Measurements from ENCODE around the gene ANKEF1. TPM values are rescaled to one million over a fixed set of nuclear protein-coding genes. Genes with fewer than 3 reads are reported as not detected.

The ANKEF1 gene
- total RNA-seq, 1 donor from 2014 or later = 8.3 TPM

- Mint-ChIP-seq H3K4me1 (no peaks in the 10 kb centered on the region), H3K27me3 (ENCODE audit: insufficient read depth, low read depth) (peaks cover 2% of the 10 kb centered on the region), H3K9me3 (no peaks in the 10 kb centered on the region), H3K4me3 (no peak overlapping the region), H3K36me3 (no peaks in the 10 kb centered on the region), H3K27ac (no peak overlapping the region)
- Histone ChIP-seq H3K79me2 (ENCODE audit: low read depth) (no peaks in the 10 kb centered on the region), H3K9me3 (ENCODE audit: low read depth) (no peaks in the 10 kb centered on the region), H3K4me2 (no peak overlapping the region), H3K27ac (no peak overlapping the region), H3K36me3 (no peaks in the 10 kb centered on the region), H2AFZ (replicated peaks) (no peak overlapping the region), H3K4me1 (no peaks in the 10 kb centered on the region), H3F3A (ENCODE audit: low read depth) (no peaks in the 10 kb centered on the region), H3K27me3 (no peaks in the 10 kb centered on the region), H3K9ac (no peak overlapping the region), H3K4me3 (no peak overlapping the region), H4K20me1 (ENCODE audit: low read depth) (no peaks in the 10 kb centered on the region)
- DNase-seq (ENCODE audit: low spot score) = peak; percentile 36
- peak; percentile 70 for TF ChIP-seq CTCF (IDR thresholded peaks at IDR 0.05)
- TF ChIP-seq EZH2phosphoT487 (IDR thresholded peaks at IDR 0.05) = no peak
- TF ChIP-seq EZH2 (IDR thresholded peaks at IDR 0.05) = no peak
Measured at GRCh38 chr20:10077081-10077471, 42.3 kb downstream of the ANKEF1 start.

GRCh38 chr20:10077886-10078285, 43.1 kb downstream of the ANKEF1 start:
- no peak overlapping the region for H3K27ac ChIP-seq
- Mint-ChIP-seq H3K9me3 (no peaks in the 10 kb centered on the region), H3K27ac (no peak overlapping the region), H3K36me3 (no peaks in the 10 kb centered on the region), H3K4me3 (no peak overlapping the region), H3K27me3 (ENCODE audit: insufficient read depth, low read depth) (peaks cover 2% of the 10 kb centered on the region), H3K4me1 (no peaks in the 10 kb centered on the region)
- no peaks in the 10 kb centered on the region for H3K4me1 ChIP-seq
- H3K79me2 ChIP-seq (ENCODE audit: low read depth) = no peaks in the 10 kb centered on the region
- no peaks in the 10 kb centered on the region for H3K9me3 ChIP-seq (ENCODE audit: low read depth)
- no peaks in the 10 kb centered on the region for H3K36me3 ChIP-seq
- H4K20me1 ChIP-seq (ENCODE audit: low read depth) = no peaks in the 10 kb centered on the region
- H2AFZ ChIP-seq (replicated peaks) = no peak overlapping the region
- H3K27me3 ChIP-seq = no peaks in the 10 kb centered on the region
- no peak for TF ChIP-seq EZH2 (IDR thresholded peaks at IDR 0.05)
- TF ChIP-seq EZH2phosphoT487 (IDR thresholded peaks at IDR 0.05) = no peak
- no peak for TF ChIP-seq CTCF (IDR thresholded peaks at IDR 0.05)
- H3F3A ChIP-seq (ENCODE audit: low read depth) = no peaks in the 10 kb centered on the region
- H3K4me3 ChIP-seq = no peak overlapping the region
- DNase-seq (ENCODE audit: low spot score) = no peak
- H3K9ac ChIP-seq = no peak overlapping the region
- no peak overlapping the region for H3K4me2 ChIP-seq

GRCh38 chr20:10078403-10078802, 43.6 kb downstream of the ANKEF1 start:
- Histone ChIP-seq H2AFZ (replicated peaks) (no peak overlapping the region), H3K4me1 (no peaks in the 10 kb centered on the region), H3K27ac (no peak overlapping the region), H3K36me3 (no peaks in the 10 kb centered on the region), H3K4me2 (no peak overlapping the region), H3K9me3 (ENCODE audit: low read depth) (no peaks in the 10 kb centered on the region), H4K20me1 (ENCODE audit: low read depth) (no peaks in the 10 kb centered on the region), H3K4me3 (no peak overlapping the region), H3K27me3 (no peaks in the 10 kb centered on the region), H3K9ac (no peak overlapping the region), H3K79me2 (ENCODE audit: low read depth) (no peaks in the 10 kb centered on the region), H3F3A (ENCODE audit: low read depth) (no peaks in the 10 kb centered on the region)
- H3K9me3 Mint-ChIP-seq = no peaks in the 10 kb centered on the region
- no peaks in the 10 kb centered on the region for H3K4me1 Mint-ChIP-seq
- H3K27ac Mint-ChIP-seq = no peak overlapping the region
- no peaks in the 10 kb centered on the region for H3K36me3 Mint-ChIP-seq
- H3K4me3 Mint-ChIP-seq = no peak overlapping the region
- H3K27me3 Mint-ChIP-seq (ENCODE audit: insufficient read depth, low read depth) = peaks cover 2% of the 10 kb centered on the region
- TF ChIP-seq EZH2 (IDR thresholded peaks at IDR 0.05) = no peak
- no peak for TF ChIP-seq EZH2phosphoT487 (IDR thresholded peaks at IDR 0.05)
- TF ChIP-seq CTCF (IDR thresholded peaks at IDR 0.05) = no peak
- no peak for DNase-seq (ENCODE audit: low spot score)

All from neural progenitor cell (in vitro differentiated cells).